Gastroesophageal sphincter (tissue), 3 donors: ENCODE data around the gene PCGF3.

ENCODE experiments used
- CTCF ChIP-seq, 4 experiments: fragments of 200-600 bp in 2 of 4; fragments of 450-650 bp in 2 of 4; sonication (generic) in 1 of 4; IDR thresholded peaks; one replicate each; pipeline ENCODE4 v1.5.1; 2017 to 2019; ENCODE audit warnings: antibody characterized with exemption in 4 of 4, mild to moderate bottlenecking in 2 of 4, moderate library complexity in 2 of 4
- EP300 ChIP-seq: sonication (generic); formaldehyde crosslinking; IDR thresholded peaks from one replicate; pipeline ENCODE4 v1.6.1; 2017; ENCODE audit warnings: antibody characterized with exemption, mild to moderate bottlenecking
- POLR2A ChIP-seq, 2 donors: fragments of 450-650 bp; IDR thresholded peaks; one replicate each; pipeline ENCODE4 v1.6.1; 2017; ENCODE audit warnings: antibody characterized with exemption in 2 of 2, mild to moderate bottlenecking in 2 of 2, moderate library complexity in 1 of 2

- TF ChIP-seq CTCF (IDR thresholded peaks at IDR 0.05), result no peak
- TF ChIP-seq POLR2A (IDR thresholded peaks at IDR 0.05), result no peak
- TF ChIP-seq EP300, result no peak
Measured at GRCh38 chr4:815464-816146, 110.0 kb downstream of the PCGF3 start.
